K562 (cell line): ENCODE data around the gene ASAH2.
"Not testable (repeated sequence)": the region's sequence is repeated elsewhere in the genome, so short reads cannot be mapped to it uniquely, and the experiment has no call there.

ENCODE experiments used
- BDP1 ChIP-seq: IDR thresholded peaks from 3 replicates; pipeline ENCODE4 v1.6.1; 2011; ENCODE audit not compliant: insufficient read length, insufficient read depth
- CTCF ChIP-seq, 3 experiments: IDR thresholded peaks in 2 of 3; conservative IDR thresholded peaks in 1 of 3; 2 replicates each; pipeline ENCODE4 v1.5.1; 2011 to 2012; ENCODE audit warnings: low read length in 3 of 3, mild to moderate bottlenecking in 3 of 3, control low read depth in 2 of 3, improper control_type of control experiment in 1 of 3, inconsistent platforms in 1 of 3, low read depth in 1 of 3, mixed read lengths in 1 of 3, moderate library complexity in 1 of 3; ENCODE audit not compliant: insufficient read depth in 2 of 3
- E2F8 ChIP-seq: fragments of 450-650 bp; IDR thresholded peaks from 2 replicates; pipeline ENCODE4 v1.7.1; 2018; ENCODE audit warnings: mild to moderate bottlenecking, low read depth; ENCODE audit not compliant: partially characterized antibody
- KAT7 ChIP-seq: sonication (generic); formaldehyde crosslinking; IDR thresholded peaks from 2 replicates; pipeline ENCODE4 v1.8.0; 2022; ENCODE audit warnings: missing genetic modification reagents, mild to moderate bottlenecking, borderline replicate concordance
- KLF16 ChIP-seq: IDR thresholded peaks from 2 replicates; pipeline ENCODE4 v1.6.1; 2016; ENCODE audit warnings: antibody characterized with exemption
- MAX ChIP-seq: sonication (generic); formaldehyde crosslinking; IDR thresholded peaks from 2 replicates; pipeline ENCODE4 v1.9.0; 2022; ENCODE audit warnings: mild to moderate bottlenecking, missing genetic modification reagents
- NR2C2 ChIP-seq, 2 experiments: fragments of 200-800 bp in 1 of 2; sonication (Bioruptor generic) in 1 of 2; sonication (generic) in 1 of 2; formaldehyde crosslinking in 1 of 2; IDR thresholded peaks; 2 replicates each; pipeline versions ENCODE4 v1.6.1 to v1.8.0; 2016 to 2022; ENCODE audit warnings: mild to moderate bottlenecking in 1 of 2, missing compliant biosample characterization in 1 of 2, missing genetic modification characterization in 1 of 2, missing genetic modification reagents in 1 of 2
- SIX5 ChIP-seq, 2 experiments: IDR thresholded peaks; 2 replicates each; pipeline ENCODE4 v1.6.1; 2011; ENCODE audit warnings: low read length in 2 of 2, borderline replicate concordance in 1 of 2, low read depth in 1 of 2, mild to moderate bottlenecking in 1 of 2, moderate library complexity in 1 of 2; ENCODE audit not compliant: insufficient read depth in 1 of 2
- SMC3 ChIP-seq: conservative IDR thresholded peaks from 2 replicates; pipeline ENCODE4 v1.6.1; 2011; ENCODE audit warnings: low read depth, low read length, improper control_type of control experiment; ENCODE audit not compliant: insufficient read depth
- ZBTB40 ChIP-seq, 2 experiments: fragments of 450-650 bp in 1 of 2; sonication (generic) in 1 of 2; formaldehyde crosslinking in 1 of 2; IDR thresholded peaks; 2 replicates each; pipeline versions ENCODE4 v1.7.1 to v1.9.0; 2016 to 2022; ENCODE audit warnings: inconsistent platforms in 1 of 2, mild to moderate bottlenecking in 1 of 2, missing genetic modification reagents in 1 of 2
- ZNF395 ChIP-seq: fragments of 200-800 bp; sonication (Bioruptor generic); IDR thresholded peaks from 2 replicates; pipeline ENCODE4 v1.6.1; 2017; ENCODE audit warnings: missing genetic modification characterization, missing compliant biosample characterization
- ZNF780A ChIP-seq: fragments of 250-450 bp; sonication (Bioruptor Pico); IDR thresholded peaks from 2 replicates; pipeline ENCODE4 v1.5.0; 2021; ENCODE audit warnings: mild to moderate bottlenecking
- ZZZ3 ChIP-seq: fragments of 450-650 bp; IDR thresholded peaks from 2 replicates; pipeline ENCODE4 v1.6.1; 2016; ENCODE audit warnings: antibody characterized with exemption, mild to moderate bottlenecking, moderate library complexity

- TF ChIP-seq KLF16; SMC3; ZZZ3; ZBTB40 (IDR thresholded peaks at IDR 0.05); ZBTB40 (CRISPR knock-in tag; IDR thresholded peaks at IDR 0.05); MAX (CRISPR knock-in tag); BDP1; SIX5 (IDR thresholded peaks at IDR 0.05; ENCODE audit: borderline replicate concordance in 1 of 2, insufficient read depth in 1 of 2, low read depth in 1 of 2, low read length in 2 of 2); ZNF780A; KAT7 (CRISPR knock-in tag); ZNF395 (CRISPR knock-in tag); E2F8; CTCF (IDR thresholded peaks at IDR 0.05 in 2 of 3, conservative IDR thresholded peaks at IDR 0.05 in 1 of 3; ENCODE audit: insufficient read depth in 2 of 3, low read depth in 1 of 3, low read length in 3 of 3); NR2C2 (CRISPR knock-in tag; IDR thresholded peaks at IDR 0.05); NR2C2 (tag; IDR thresholded peaks at IDR 0.05): not testable (repeated sequence)
Observed at GRCh38 chr10:50267877-50268276, 16.6 kb upstream of the ASAH2 start.
